BE2C (cell line): ENCODE data around the gene SBF2.

Experiments used
- DNase-seq: peaks from one replicate; pipeline ENCODE4 v3.0.0-alpha.2; 2020
- H3K27me3 ChIP-seq: fragments of 250-450 bp; sonication (Bioruptor Pico); 2 replicates; pipeline ENCODE4 v1.5.1; 2020; ENCODE audit warnings: mild to moderate bottlenecking
- H3K36me3 ChIP-seq: fragments of 250-450 bp; sonication (Bioruptor Pico); 2 replicates; pipeline ENCODE4 v1.5.1; 2020; ENCODE audit warnings: mild to moderate bottlenecking
- H3K4me1 ChIP-seq: fragments of 250-450 bp; sonication (Bioruptor Pico); 2 replicates; pipeline ENCODE4 v1.5.1; 2020
- H3K4me3 ChIP-seq: 2 replicates; pipeline ENCODE4 v1.5.1; 2011; ENCODE audit warnings: low read depth, low read length
- H3K9me3 ChIP-seq: fragments of 250-450 bp; sonication (Bioruptor Pico); 2 replicates; pipeline ENCODE4 v1.5.1; 2020
- TF ChIP-seq, protein P1 (sequence below): IDR thresholded peaks from 2 replicates; pipeline ENCODE4 v1.5.1; 2012; ENCODE audit warnings: mild to moderate bottlenecking, low read depth, low read length

The SBF2 gene

DNA sequence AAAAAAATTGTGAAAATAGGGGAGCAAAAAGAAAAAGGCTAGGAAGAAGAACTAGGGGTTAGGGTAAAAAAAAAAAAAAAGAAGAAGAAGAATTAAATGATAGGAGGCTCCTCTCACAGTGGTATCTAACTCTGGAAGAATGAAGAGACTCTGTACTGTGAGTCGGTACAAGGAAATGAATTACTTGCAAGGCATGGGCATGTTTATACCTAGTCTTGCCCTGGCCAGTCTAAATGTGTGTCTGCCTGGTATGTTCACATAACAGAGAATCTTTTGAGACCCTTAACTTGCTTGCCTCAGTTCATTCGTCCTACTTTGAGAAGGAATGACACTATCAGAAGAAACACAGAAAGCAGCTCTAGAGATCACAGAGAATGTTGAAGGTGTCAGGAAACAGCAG lies 470.6 kb downstream of the SBF2 start:
- TF ChIP-seq, protein P1, sequence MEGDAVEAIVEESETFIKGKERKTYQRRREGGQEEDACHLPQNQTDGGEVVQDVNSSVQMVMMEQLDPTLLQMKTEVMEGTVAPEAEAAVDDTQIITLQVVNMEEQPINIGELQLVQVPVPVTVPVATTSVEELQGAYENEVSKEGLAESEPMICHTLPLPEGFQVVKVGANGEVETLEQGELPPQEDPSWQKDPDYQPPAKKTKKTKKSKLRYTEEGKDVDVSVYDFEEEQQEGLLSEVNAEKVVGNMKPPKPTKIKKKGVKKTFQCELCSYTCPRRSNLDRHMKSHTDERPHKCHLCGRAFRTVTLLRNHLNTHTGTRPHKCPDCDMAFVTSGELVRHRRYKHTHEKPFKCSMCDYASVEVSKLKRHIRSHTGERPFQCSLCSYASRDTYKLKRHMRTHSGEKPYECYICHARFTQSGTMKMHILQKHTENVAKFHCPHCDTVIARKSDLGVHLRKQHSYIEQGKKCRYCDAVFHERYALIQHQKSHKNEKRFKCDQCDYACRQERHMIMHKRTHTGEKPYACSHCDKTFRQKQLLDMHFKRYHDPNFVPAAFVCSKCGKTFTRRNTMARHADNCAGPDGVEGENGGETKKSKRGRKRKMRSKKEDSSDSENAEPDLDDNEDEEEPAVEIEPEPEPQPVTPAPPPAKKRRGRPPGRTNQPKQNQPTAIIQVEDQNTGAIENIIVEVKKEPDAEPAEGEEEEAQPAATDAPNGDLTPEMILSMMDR = no peak
- H3K4me3 ChIP-seq = no peak overlapping the region
- no peaks in the 10 kb centered on the region for H3K36me3 ChIP-seq
- H3K27me3 ChIP-seq = no peaks in the 10 kb centered on the region
- H3K4me1 ChIP-seq = no peaks in the 10 kb centered on the region
- no peaks in the 10 kb centered on the region for H3K9me3 ChIP-seq
- DNase-seq = no peak

DNA sequence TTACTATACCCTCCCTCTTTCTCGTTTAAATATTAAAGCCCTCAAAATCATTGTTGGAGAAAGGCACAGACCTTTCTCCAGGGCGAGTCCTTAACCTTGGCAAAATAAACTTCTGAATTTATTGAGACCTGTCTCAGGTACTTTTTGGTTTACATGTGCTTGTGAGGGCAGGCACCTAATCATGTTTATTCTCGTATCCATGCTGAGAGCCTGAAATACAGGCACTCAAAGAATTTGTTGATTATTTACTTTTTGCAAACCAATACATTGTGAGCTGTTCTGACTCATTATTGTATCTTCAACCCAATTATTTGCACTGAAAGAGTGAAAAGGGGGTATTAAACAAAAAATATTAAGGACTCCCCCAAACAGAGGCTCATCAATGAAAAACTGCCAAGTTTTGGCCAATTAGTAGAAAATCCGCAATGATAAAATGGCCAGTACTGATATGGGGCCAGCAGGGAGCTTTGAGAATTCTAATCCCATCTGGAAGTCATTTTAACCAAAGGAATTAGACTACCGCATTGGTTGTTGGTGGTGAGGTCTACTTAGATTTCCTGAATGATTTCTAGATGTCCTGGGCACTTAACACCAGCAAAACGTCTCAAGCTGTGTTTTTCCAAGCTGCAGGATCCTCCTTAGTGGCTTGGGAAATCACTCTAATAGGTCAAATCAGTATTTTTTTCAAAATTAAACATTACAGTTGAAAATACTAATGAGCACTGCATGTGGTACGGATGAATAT lies 472.8 kb downstream of the SBF2 start:
- Histone ChIP-seq H3K36me3 (no peaks in the 10 kb centered on the region), H3K4me3 (no peak overlapping the region), H3K9me3 (no peaks in the 10 kb centered on the region), H3K27me3 (no peaks in the 10 kb centered on the region), H3K4me1 (no peaks in the 10 kb centered on the region)
- TF ChIP-seq, protein P1 = no peak
- no peak for DNase-seq

DNA sequence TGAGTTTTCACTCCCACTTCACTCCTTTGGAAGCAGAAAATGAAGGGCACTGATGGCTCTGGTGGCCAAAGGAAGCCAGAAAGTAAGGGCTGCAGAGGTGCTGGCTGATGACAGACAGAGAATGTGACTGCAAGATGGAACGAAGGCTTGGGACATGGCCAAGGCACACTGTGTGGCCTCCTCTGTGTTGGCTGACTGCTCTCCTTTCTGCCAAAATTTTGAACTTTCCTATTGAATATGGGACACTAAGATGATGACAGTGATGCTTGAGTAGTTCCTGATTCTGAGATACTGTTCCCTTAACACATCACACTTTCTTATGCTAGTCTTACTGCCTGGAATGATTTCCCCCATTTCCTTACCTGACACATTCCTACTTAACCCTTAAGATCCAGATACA lies 473.8 kb downstream of the SBF2 start:
- TF ChIP-seq, protein P1 = no peak
- no peaks in the 10 kb centered on the region for H3K36me3 ChIP-seq
- no peaks in the 10 kb centered on the region for H3K9me3 ChIP-seq
- H3K27me3 ChIP-seq = no peaks in the 10 kb centered on the region
- H3K4me3 ChIP-seq = no peak overlapping the region
- no peaks in the 10 kb centered on the region for H3K4me1 ChIP-seq
- no peak for DNase-seq

DNA sequence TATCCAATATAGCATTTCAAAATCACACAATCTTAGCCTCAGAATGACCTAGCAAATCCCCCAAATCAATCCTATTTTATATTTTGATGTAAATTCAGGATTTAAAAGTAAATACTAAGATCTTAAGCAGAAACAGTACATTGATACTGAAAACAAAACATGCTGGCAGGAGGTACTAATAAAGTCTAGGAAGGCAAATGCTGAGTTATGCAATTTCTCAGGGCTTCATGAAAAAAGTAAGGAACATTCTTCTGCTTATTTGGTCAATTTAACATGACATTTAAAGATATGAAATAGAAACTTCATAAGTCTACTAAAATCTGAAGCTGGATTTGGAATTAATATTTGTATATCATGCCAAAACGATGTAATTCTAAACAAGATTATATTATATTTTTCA lies 476.8 kb downstream of the SBF2 start:
- H3K4me1 ChIP-seq = no peaks in the 10 kb centered on the region
- TF ChIP-seq, protein P1 = no peak
- H3K36me3 ChIP-seq = no peaks in the 10 kb centered on the region
- no peaks in the 10 kb centered on the region for H3K27me3 ChIP-seq
- H3K4me3 ChIP-seq = no peak overlapping the region
- H3K9me3 ChIP-seq = no peaks in the 10 kb centered on the region
- DNase-seq = no peak

DNA sequence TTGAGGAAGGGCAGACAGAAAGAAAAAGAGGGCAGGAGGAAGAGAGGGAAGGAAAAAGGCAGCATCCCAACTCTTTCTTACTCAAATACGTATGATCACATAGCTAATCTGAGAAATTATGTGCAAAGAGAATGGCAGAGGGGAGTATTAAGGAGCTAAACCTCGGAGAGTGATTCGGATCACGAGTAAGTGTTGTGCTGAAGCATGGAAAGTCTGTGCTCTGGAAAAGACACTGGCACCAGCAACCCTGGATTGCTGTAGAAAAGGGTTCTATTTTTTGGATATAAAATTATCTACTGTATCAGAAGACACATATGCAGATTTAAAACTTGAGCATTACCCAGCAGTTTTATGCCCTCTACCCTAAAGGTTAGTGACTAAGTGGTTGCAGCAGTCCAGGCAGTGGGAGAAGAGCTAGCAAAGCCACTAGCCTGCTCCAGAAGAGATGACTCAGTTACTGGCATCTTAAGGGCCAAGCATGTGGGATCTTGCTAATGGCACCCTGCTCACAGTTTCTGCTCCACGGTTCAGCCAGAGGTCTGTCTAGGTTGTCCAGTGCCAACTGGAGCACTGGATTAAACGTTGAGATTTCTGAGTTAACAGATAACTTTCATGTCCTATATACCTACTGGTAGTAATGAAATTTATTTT lies 478.4 kb downstream of the SBF2 start:
- no peak for DNase-seq
- Histone ChIP-seq H3K36me3 (no peaks in the 10 kb centered on the region), H3K9me3 (no peaks in the 10 kb centered on the region), H3K4me3 (no peak overlapping the region), H3K4me1 (no peaks in the 10 kb centered on the region), H3K27me3 (no peaks in the 10 kb centered on the region)
- TF ChIP-seq, protein P1 = no peak

DNA sequence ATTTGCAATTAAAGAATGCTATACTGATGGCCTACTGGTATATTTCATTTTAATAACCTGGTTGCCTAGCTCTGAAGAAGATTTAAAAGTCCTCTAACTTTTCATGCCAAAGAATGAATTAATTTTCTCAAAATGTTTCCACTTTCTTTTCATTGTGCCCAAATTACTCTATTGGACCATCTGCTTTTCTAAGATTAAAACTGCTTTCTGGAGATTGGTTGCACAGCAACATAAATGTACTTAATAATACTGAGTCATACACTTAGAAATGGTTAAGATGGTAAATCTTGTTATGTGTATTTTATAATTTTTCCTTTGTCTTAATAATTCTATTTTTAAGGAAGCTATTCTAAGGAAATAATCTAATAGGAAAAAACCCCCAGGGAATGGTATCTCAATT lies 479.9 kb downstream of the SBF2 start:
- TF ChIP-seq, protein P1 = no peak
- H3K4me1 ChIP-seq = no peaks in the 10 kb centered on the region
- no peaks in the 10 kb centered on the region for H3K27me3 ChIP-seq
- no peak for DNase-seq
- no peak overlapping the region for H3K4me3 ChIP-seq
- H3K9me3 ChIP-seq = no peaks in the 10 kb centered on the region
- H3K36me3 ChIP-seq = no peaks in the 10 kb centered on the region
